Ovary (tissue), 9 donors: ENCODE measurements around the gene SLC6A12. TPM values are rescaled to one million over a fixed set of nuclear protein-coding genes. Genes with fewer than 3 reads are reported as not detected.

ENCODE experiments used
- DNase-seq, 5 donors: peaks; one replicate each; pipeline ENCODE4 v3.0.0-alpha.2; 2019 to 2020
- H3K27ac ChIP-seq, 2 donors: fragments of 200-600 bp; one replicate each; pipeline versions ENCODE4 v1.5.1 to v1.8.0; 2019 to 2022
- H3K27me3 ChIP-seq: fragments of 200-600 bp; one replicate; pipeline ENCODE4 v1.8.0; 2022
- H3K36me3 ChIP-seq: fragments of 200-600 bp; sonication (generic); one replicate; pipeline ENCODE4 v1.5.1; 2019
- H3K4me1 ChIP-seq: one replicate; pipeline ENCODE4 v1.8.1; 2013; ENCODE audit warnings: mild to moderate bottlenecking, moderate library complexity; ENCODE audit not compliant: insufficient read depth
- H3K4me3 ChIP-seq: fragments of 200-600 bp; sonication (generic); one replicate; pipeline ENCODE4 v1.5.1; 2017
- H3K9me3 ChIP-seq, 2 donors: fragments of 200-600 bp in 1 of 2; sonication (generic) in 1 of 2; one replicate each; pipeline versions ENCODE4 v1.5.1 to v1.8.1; 2013 to 2019; ENCODE audit warnings: mild to moderate bottlenecking in 1 of 2, moderate library complexity in 1 of 2
- CTCF ChIP-seq, 3 donors: fragments of 450-650 bp in 2 of 3; fragments of 200-600 bp in 1 of 3; IDR thresholded peaks; one replicate each; pipeline versions ENCODE4 v1.5.1 to v1.8.0; 2016 to 2022; ENCODE audit warnings: antibody characterized with exemption in 3 of 3, mild to moderate bottlenecking in 1 of 3
- EP300 ChIP-seq: sonication (generic); formaldehyde crosslinking; IDR thresholded peaks from one replicate; pipeline ENCODE4 v1.6.1; 2017; ENCODE audit warnings: antibody characterized with exemption
- POLR2A ChIP-seq: fragments of 450-650 bp; IDR thresholded peaks from one replicate; pipeline ENCODE4 v1.6.1; 2017; ENCODE audit warnings: antibody characterized with exemption, mild to moderate bottlenecking, moderate library complexity
- WGBS, 3 donors: extraction: QIAGEN DNeasy Blood & Tissue Kit in 1 of 3; methylation state at CpG; one replicate each; pipeline versions ENCODE4 v1.1.5 to v1.1.7; 2013 to 2017; 5-methylcytosine and 5-hydroxymethylcytosine counted together
- intact Hi-C, 4 donors: fragments of 100-400 bp; cut with DNase I; formaldehyde crosslinking; loops; one replicate each; pipeline versions ENCODE4 v1.11.0 to v1.15.1; 2022 to 2023
- polyA plus RNA-seq, 2 donors: library from polyadenylated mRNA; stranded (reverse); fragments of 200-250 nt in 1 of 2; fragments of 350-450 nt in 1 of 2; fragmentation: Illumina TruSeq in 1 of 2; extraction: RNeasy Lipid Tissue Mini Kit (QIAGEN cat#74804) in 1 of 2; gene quantifications; one replicate each; pipeline ENCODE4 v1.2.3, GENCODE V29; 2013 to 2014
- total RNA-seq, 7 donors: library from RNA; depleted of rRNA in 2 of 7; stranded (reverse); fragments of >200 nt in 2 of 7; fragmentation: NEBNext Ultra II Directional in 3 of 7; extraction: Animal tissue kit (Norgen Biotek cat#: 25700) in 3 of 7; gene quantifications; one replicate each; pipeline versions ENCODE4 v1.1.0 to v1.2.4, GENCODE V29; 2016 to 2023
- donor health status: DM: no; HTN: no; CAD: no; lungs with moderate emphysema.
- donor health status: DM: no; HTN: no; CAD: no.
- donor health status: Bipolar disorder and iron deficiency.
- donor health status: DM: yes; HTN: yes; CAD: no.
- donor health status: DM: no; HTN: no; CAD: no.
- donor health status: DM: yes; HTN: yes; CAD: no.

SLC6A12 gene
- total and polyA plus RNA-seq, 9 donors, result 0.24 to 7.5 (median 1.5) TPM; not detected in 1

- Histone ChIP-seq H3K9me3 (no peaks in the 10 kb centered on the region), H3K27me3 (no peaks in the 10 kb centered on the region), H3K4me3 (no peak overlapping the region), H3K4me1 (no peaks in the 10 kb centered on the region), H3K27ac (no peak overlapping the region), H3K36me3 (no peaks in the 10 kb centered on the region)
- WGBS, 3 donors, result 73 to 83% (median 75%) methylated on average over 26 of the region's 26 CpGs
- TF ChIP-seq CTCF (IDR thresholded peaks at IDR 0.05), result no peak
- intact Hi-C loops, result no loop called here
- DNase-seq, result no peak
Measured at GRCh38 chr12:229441-230191, 15.7 kb upstream of the SLC6A12 start.

- 82 to 91% (median 90%) methylated on average over 3 of the region's 3 CpGs for WGBS, 3 donors
- no peaks in the 10 kb centered on the region for H3K36me3 ChIP-seq
- DNase-seq, result no peak
Measured at GRCh38 chr12:228846-229200, 14.9 kb upstream of the SLC6A12 start.

GRCh38 chr12:227923-228845, 14.2 kb upstream of the SLC6A12 start:
- WGBS, 3 donors, result 47 to 65% (median 59%) methylated on average over 18 of the region's 18 CpGs
- Histone ChIP-seq H3K36me3 (no peaks in the 10 kb centered on the region), H3K4me3 (no peak overlapping the region), H3K9me3 (no peaks in the 10 kb centered on the region), H3K27ac (no peak overlapping the region), H3K27me3 (no peaks in the 10 kb centered on the region), H3K4me1 (no peaks in the 10 kb centered on the region)
- DNase-seq, result no peak
- TF ChIP-seq CTCF (IDR thresholded peaks at IDR 0.05) (no peak), EP300 (no peak), POLR2A (no peak)
- intact Hi-C loops, result no loop called here

More at GRCh38 chr12:228846-229200, 14.9 kb upstream of the SLC6A12 start:
- TF ChIP-seq CTCF (IDR thresholded peaks at IDR 0.05), result no peak
- no peak for TF ChIP-seq POLR2A
- TF ChIP-seq EP300, result no peak
- intact Hi-C loops, result no loop called here
- H3K27me3 ChIP-seq, result no peaks in the 10 kb centered on the region
- no peaks in the 10 kb centered on the region for H3K9me3 ChIP-seq
- no peak overlapping the region for H3K4me3 ChIP-seq
- no peak overlapping the region for H3K27ac ChIP-seq
- no peaks in the 10 kb centered on the region for H3K4me1 ChIP-seq

GRCh38 chr12:227286-227915, 13.4 kb upstream of the SLC6A12 start:
- no peak for DNase-seq
- Histone ChIP-seq H3K36me3 (no peaks in the 10 kb centered on the region), H3K4me3 (no peak overlapping the region), H3K27ac (no peak overlapping the region), H3K27me3 (no peaks in the 10 kb centered on the region), H3K9me3 (no peaks in the 10 kb centered on the region), H3K4me1 (no peaks in the 10 kb centered on the region)
- TF ChIP-seq EP300 (no peak), CTCF (IDR thresholded peaks at IDR 0.05) (no peak), POLR2A (no peak)
- intact Hi-C loops, result no loop called here
- 87 to 94% (median 93%) methylated on average over 7 of the region's 7 CpGs for WGBS, 3 donors
